Panc1 (cell line): ENCODE data around the gene JCHAIN. TPM values are rescaled to one million over a fixed set of nuclear protein-coding genes. Genes with fewer than 3 reads are reported as not detected.

ENCODE experiments used
- ATAC-seq: fragments of 200-7000 bp; cut with Tn5 transposase; 2 replicates; pipeline ENCODE4 v1.9.1; 2020; ENCODE audit warnings: mild to moderate bottlenecking, moderate library complexity
- BruUV-seq: library from RNA; stranded (reverse); fragments of 400-500 nt; replicated peaks from 2 replicates; lab custom pipeline; 2021; lab: Mats Ljungman, UMichigan
- CTCF ChIA-PET: fragments of 300-600 bp; sonication (Branson Sonifier 250); formaldehyde crosslinking; loops from one replicate; lab custom pipeline; 2022; ENCODE audit warnings: antibody characterized with exemption; lab: Charles Lee
- POLR2A ChIA-PET: fragments of 300-600 bp; sonication (Branson Sonifier 250); formaldehyde crosslinking; loops from one replicate; lab custom pipeline; 2022; ENCODE audit warnings: antibody characterized with exemption; lab: Charles Lee
- DNase-seq: peaks from one replicate; pipeline ENCODE4 v3.0.0-alpha.2; 2010; ENCODE audit warnings: low read depth, low spot score
- H3K27ac ChIP-seq: 2 replicates; pipeline ENCODE4 v1.5.1; 2011; ENCODE audit warnings: mild to moderate bottlenecking, low read length, inconsistent platforms
- H3K27me3 ChIP-seq: fragments of 200-500 bp; sonication (Bioruptor generic); 2 replicates; pipeline ENCODE4 v1.6.0; 2014; ENCODE audit warnings: low read length, inconsistent platforms; ENCODE audit not compliant: control insufficient read depth, insufficient read depth
- H3K36me3 ChIP-seq: fragments of 200-500 bp; sonication (Bioruptor generic); 2 replicates; pipeline ENCODE4 v1.5.1; 2014; ENCODE audit warnings: inconsistent platforms, mild to moderate bottlenecking, low read length, moderate library complexity; ENCODE audit not compliant: control insufficient read depth, insufficient read depth
- H3K4me1 ChIP-seq: 2 replicates; pipeline ENCODE4 v1.5.1; 2011; ENCODE audit warnings: inconsistent platforms, mild to moderate bottlenecking, low read length, moderate library complexity; ENCODE audit not compliant: control insufficient read depth, insufficient read depth
- H3K4me3 ChIP-seq, 2 experiments: 2 replicates each; pipeline ENCODE4 v1.5.1; 2011 to 2012; ENCODE audit warnings: low read depth in 2 of 2, low read length in 2 of 2, mild to moderate bottlenecking in 2 of 2, inconsistent platforms in 1 of 2, moderate library complexity in 1 of 2
- H3K9me3 ChIP-seq: fragments of 200-500 bp; sonication (Bioruptor generic); 2 replicates; pipeline ENCODE4 v1.5.1; 2014; ENCODE audit warnings: low read depth, mild to moderate bottlenecking, inconsistent platforms, low read length, moderate library complexity; ENCODE audit not compliant: control insufficient read depth, insufficient read depth
- CTCF ChIP-seq: fragments of 450-650 bp; IDR thresholded peaks from 2 replicates; pipeline ENCODE4 v1.5.1; 2017; ENCODE audit warnings: mild to moderate bottlenecking
- POLR2AphosphoS5 ChIP-seq: IDR thresholded peaks from 2 replicates; pipeline ENCODE4 v1.6.1; 2012; ENCODE audit warnings: mild to moderate bottlenecking, low read depth, low read length, moderate library complexity
- REST ChIP-seq, 2 experiments: IDR thresholded peaks; 2 replicates each; pipeline ENCODE4 v1.6.1; 2011 to 2012; ENCODE audit warnings: low read depth in 2 of 2, control low read depth in 1 of 2, low read length in 1 of 2, mild to moderate bottlenecking in 1 of 2, moderate library complexity in 1 of 2; ENCODE audit not compliant: insufficient read depth in 1 of 2
- SIN3A ChIP-seq: IDR thresholded peaks from 2 replicates; pipeline ENCODE4 v1.6.1; 2012; ENCODE audit warnings: low read depth, mild to moderate bottlenecking, low read length, moderate library complexity, borderline replicate concordance; ENCODE audit not compliant: insufficient read depth
- TCF7L2 ChIP-seq: IDR thresholded peaks from 2 replicates; pipeline ENCODE4 v1.6.1; 2011; ENCODE audit warnings: mild to moderate bottlenecking, low read depth, low read length, inconsistent platforms
- in situ Hi-C: cut with HindIII; loops from 2 replicates; pipeline ENCODE4 v1.10.0; 2016; ENCODE audit warnings: low sequenced_read_pairs, low pct_unique_long_range_greater_than_20kb
- intact Hi-C: fragments of 100-400 bp; cut with micrococcal nuclease; formaldehyde crosslinking; loops from one replicate; pipeline ENCODE4 v1.10.0; 2022; ENCODE audit not compliant: unreplicated experiment
- total RNA-seq: library from RNA; stranded (reverse); gene quantifications from one replicate; pipeline ENCODE4 v1.2.1, GENCODE V29; 2021; ENCODE audit not compliant: unreplicated experiment

The JCHAIN gene
- total RNA-seq, 1 experiment from 2014 or later = 0.36 TPM

GRCh38 chr4:70674731-70675130, 8.4 kb upstream of the JCHAIN start:
- H3K36me3 ChIP-seq = no peaks in the 10 kb centered on the region
- CTCF ChIA-PET = no interaction called here

GRCh38 chr4:70674191-70674590, 7.9 kb upstream of the JCHAIN start:
- H3K4me1 ChIP-seq = no peaks in the 10 kb centered on the region
- in situ Hi-C loops (no loop called here), intact Hi-C loops (no loop called here)
- CTCF ChIA-PET = no interaction called here
- TF ChIP-seq TCF7L2 (no peak), REST (IDR thresholded peaks at IDR 0.05; ENCODE audit: insufficient read depth in 1 of 2, low read depth in 2 of 2, low read length in 1 of 2) (no peak), CTCF (no peak), SIN3A (no peak), POLR2AphosphoS5 (no peak)
- no peak for ATAC-seq
- 0 out of 2 replicates have a peak, but pooled peaks cover 2% of the 10 kb centered on the region for H3K27me3 ChIP-seq
- no peak for DNase-seq
- no peaks in the 10 kb centered on the region for H3K36me3 ChIP-seq
- BruUV-seq = no TSS peak
- POLR2A ChIA-PET = no interaction called here
- H3K27ac ChIP-seq = no peak overlapping the region
- H3K9me3 ChIP-seq = no peaks in the 10 kb centered on the region
- H3K4me3 ChIP-seq = no peak overlapping the region

More at GRCh38 chr4:70674731-70675130, 8.4 kb upstream of the JCHAIN start:
- no peaks in the 10 kb centered on the region for H3K9me3 ChIP-seq
- in situ Hi-C loops = no loop called here
- 0 out of 2 replicates have a peak, but pooled peaks cover 2% of the 10 kb centered on the region for H3K27me3 ChIP-seq
- no peak overlapping the region for H3K27ac ChIP-seq
- intact Hi-C loops = no loop called here
- H3K4me3 ChIP-seq = no peak overlapping the region
- DNase-seq (no peak), ATAC-seq (no peak)
- H3K4me1 ChIP-seq = no peaks in the 10 kb centered on the region
- POLR2A ChIA-PET = no interaction called here
- no peak for TF ChIP-seq REST (IDR thresholded peaks at IDR 0.05; ENCODE audit: insufficient read depth in 1 of 2, low read depth in 2 of 2, low read length in 1 of 2)
- no peak for TF ChIP-seq CTCF
- TF ChIP-seq TCF7L2 = no peak
- TF ChIP-seq SIN3A = no peak
- no peak for TF ChIP-seq POLR2AphosphoS5
- no TSS peak for BruUV-seq
